GM12891 (cell line): ENCODE data around the gene BRPF1.

Experiments used
- POLR2AphosphoS5 ChIP-seq: IDR thresholded peaks from 2 replicates; pipeline ENCODE4 v1.6.1; 2011; ENCODE audit warnings: low read depth, low read length, control low read depth
- TAF1 ChIP-seq: IDR thresholded peaks from 2 replicates; pipeline ENCODE4 v1.6.1; 2011; ENCODE audit warnings: low read depth, low read length, control low read depth

DNA sequence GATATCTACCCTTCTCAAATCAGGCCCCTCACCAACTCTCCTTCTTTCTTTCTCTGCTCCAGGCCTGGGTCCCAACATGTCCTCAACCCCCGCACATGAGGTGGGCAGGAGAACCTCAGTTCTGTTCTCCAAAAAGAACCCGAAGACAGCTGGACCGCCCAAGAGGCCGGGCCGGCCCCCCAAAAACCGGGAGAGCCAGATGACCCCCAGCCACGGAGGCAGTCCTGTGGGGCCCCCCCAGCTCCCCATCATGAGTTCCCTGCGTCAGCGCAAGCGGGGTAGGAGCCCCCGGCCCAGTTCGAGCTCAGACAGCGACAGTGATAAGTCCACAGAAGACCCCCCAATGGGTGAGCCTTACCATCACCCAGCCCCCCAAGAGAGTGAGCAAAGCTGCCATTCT lies 12.6 kb downstream of the BRPF1 start:
- TF ChIP-seq POLR2AphosphoS5 (no peak), TAF1 (no peak)
